Stomach (tissue), 4 donors: Measurements from ENCODE around the gene NEU4.

ENCODE experiments used
- POLR2A ChIP-seq, 4 donors: fragments of 450-650 bp; IDR thresholded peaks; one replicate each; pipeline ENCODE4 v1.6.1; 2016; ENCODE audit warnings: antibody characterized with exemption in 4 of 4, control low read depth in 2 of 4, mild to moderate bottlenecking in 1 of 4, moderate library complexity in 1 of 4
- TF ChIP-seq, protein P1 (sequence below), 7 experiments: fragments of 450-650 bp in 4 of 7; fragments of 200-600 bp in 3 of 7; sonication (generic) in 3 of 7; IDR thresholded peaks; one replicate each; pipeline ENCODE4 v1.5.1; 2016 to 2019; ENCODE audit warnings: antibody characterized with exemption in 7 of 7, control low read depth in 2 of 7, mild to moderate bottlenecking in 1 of 7

DNA sequence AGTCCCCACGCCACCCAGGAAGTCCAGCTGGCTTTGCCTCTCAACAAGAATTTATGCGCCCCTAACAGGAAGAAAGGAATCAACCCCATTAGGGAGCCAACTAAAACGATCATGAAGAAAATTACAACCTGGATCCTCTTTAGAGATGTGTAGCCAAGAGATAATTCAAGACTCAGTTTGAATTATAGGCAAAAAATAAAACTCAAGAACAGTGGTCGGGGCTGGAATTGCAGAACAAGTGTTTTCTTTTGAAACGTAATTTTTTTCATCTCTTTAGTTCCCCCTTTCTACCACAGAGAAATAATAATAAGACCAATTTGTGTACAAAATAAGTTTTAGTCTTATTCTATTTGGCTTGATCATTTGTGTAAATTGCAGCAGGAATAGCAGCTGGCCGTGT lies 27.3 kb downstream of the NEU4 start:
- TF ChIP-seq, protein P1, sequence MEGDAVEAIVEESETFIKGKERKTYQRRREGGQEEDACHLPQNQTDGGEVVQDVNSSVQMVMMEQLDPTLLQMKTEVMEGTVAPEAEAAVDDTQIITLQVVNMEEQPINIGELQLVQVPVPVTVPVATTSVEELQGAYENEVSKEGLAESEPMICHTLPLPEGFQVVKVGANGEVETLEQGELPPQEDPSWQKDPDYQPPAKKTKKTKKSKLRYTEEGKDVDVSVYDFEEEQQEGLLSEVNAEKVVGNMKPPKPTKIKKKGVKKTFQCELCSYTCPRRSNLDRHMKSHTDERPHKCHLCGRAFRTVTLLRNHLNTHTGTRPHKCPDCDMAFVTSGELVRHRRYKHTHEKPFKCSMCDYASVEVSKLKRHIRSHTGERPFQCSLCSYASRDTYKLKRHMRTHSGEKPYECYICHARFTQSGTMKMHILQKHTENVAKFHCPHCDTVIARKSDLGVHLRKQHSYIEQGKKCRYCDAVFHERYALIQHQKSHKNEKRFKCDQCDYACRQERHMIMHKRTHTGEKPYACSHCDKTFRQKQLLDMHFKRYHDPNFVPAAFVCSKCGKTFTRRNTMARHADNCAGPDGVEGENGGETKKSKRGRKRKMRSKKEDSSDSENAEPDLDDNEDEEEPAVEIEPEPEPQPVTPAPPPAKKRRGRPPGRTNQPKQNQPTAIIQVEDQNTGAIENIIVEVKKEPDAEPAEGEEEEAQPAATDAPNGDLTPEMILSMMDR (IDR thresholded peaks at IDR 0.05) = no peak
- TF ChIP-seq POLR2A (IDR thresholded peaks at IDR 0.05) = no peak
